SK-N-SH treated with all-trans-retinoic acid at 6 μM for 48 hours (cell line): ENCODE results near the gene BTG3.

ENCODE experiments used
- ARNTL ChIP-seq: fragments of 450-650 bp; formaldehyde crosslinking; IDR thresholded peaks from 2 replicates; pipeline ENCODE4 v1.5.0; 2020; ENCODE audit warnings: low read depth, mild to moderate bottlenecking, moderate library complexity, borderline replicate concordance
- BACH2 ChIP-seq: fragments of 250-450 bp; sonication (Bioruptor Pico); IDR thresholded peaks from 2 replicates; pipeline ENCODE4 v1.9.0; 2021; ENCODE audit warnings: mild to moderate bottlenecking, borderline replicate concordance
- CSRNP3 ChIP-seq: fragments of 250-450 bp; sonication (Bioruptor Pico); IDR thresholded peaks from 2 replicates; pipeline ENCODE4 v1.5.1; 2021; ENCODE audit warnings: mild to moderate bottlenecking, moderate library complexity
- PATZ1 ChIP-seq: fragments of 250-450 bp; sonication (Bioruptor Pico); IDR thresholded peaks from 2 replicates; pipeline ENCODE4 v1.8.0; 2020; ENCODE audit warnings: mild to moderate bottlenecking, moderate library complexity, borderline replicate concordance
- PPARA ChIP-seq: fragments of 250-450 bp; sonication (Bioruptor Pico); IDR thresholded peaks from 2 replicates; pipeline ENCODE4 v1.5.0; 2020; ENCODE audit warnings: mild to moderate bottlenecking, borderline replicate concordance
- RARB ChIP-seq: fragments of 250-450 bp; sonication (Bioruptor Pico); IDR thresholded peaks from 2 replicates; pipeline ENCODE4 v1.8.0; 2021; ENCODE audit warnings: mild to moderate bottlenecking, moderate library complexity
- SNAI2 ChIP-seq: fragments of 250-450 bp; sonication (Bioruptor Pico); IDR thresholded peaks from 2 replicates; pipeline ENCODE4 v1.5.0; 2020; ENCODE audit warnings: mild to moderate bottlenecking, moderate library complexity
- ZC3H10 ChIP-seq: fragments of 250-450 bp; sonication (Bioruptor Pico); IDR thresholded peaks from 2 replicates; pipeline ENCODE4 v1.5.1; 2021; ENCODE audit warnings: mild to moderate bottlenecking, moderate library complexity
- ZFP3 ChIP-seq: fragments of 250-450 bp; sonication (Bioruptor Pico); IDR thresholded peaks from 2 replicates; pipeline ENCODE4 v1.5.0; 2020; ENCODE audit warnings: mild to moderate bottlenecking, moderate library complexity
- ZFP30 ChIP-seq: fragments of 450-650 bp; formaldehyde crosslinking; IDR thresholded peaks from 2 replicates; pipeline ENCODE4 v1.5.0; 2022; ENCODE audit warnings: mild to moderate bottlenecking, moderate library complexity
- ZNF565 ChIP-seq: fragments of 450-650 bp; formaldehyde crosslinking; conservative IDR thresholded peaks from 2 replicates; pipeline ENCODE4 v1.5.0; 2020; ENCODE audit warnings: low read depth, mild to moderate bottlenecking, moderate library complexity
- ZNF70 ChIP-seq: fragments of 450-650 bp; formaldehyde crosslinking; IDR thresholded peaks from 2 replicates; pipeline ENCODE4 v1.5.0; 2020; ENCODE audit warnings: mild to moderate bottlenecking, moderate library complexity

GRCh38 chr21:17610911-17611310, 1.8 kb downstream of the BTG3 start:
- no peak for TF ChIP-seq ZNF70 (CRISPR knock-in tag)
- TF ChIP-seq PATZ1: no peak
- TF ChIP-seq ARNTL (CRISPR knock-in tag): no peak
- no peak for TF ChIP-seq ZFP30 (CRISPR knock-in tag)
- TF ChIP-seq CSRNP3 (CRISPR knock-in tag): no peak
- no peak for TF ChIP-seq PPARA (CRISPR knock-in tag)
- no peak for TF ChIP-seq RARB (CRISPR knock-in tag)
- no peak for TF ChIP-seq ZFP3 (CRISPR knock-in tag)
- no peak for TF ChIP-seq ZNF565 (CRISPR knock-in tag)
- no peak for TF ChIP-seq SNAI2 (CRISPR knock-in tag)
- TF ChIP-seq ZC3H10 (CRISPR knock-in tag): no peak
- no peak for TF ChIP-seq BACH2 (CRISPR knock-in tag)
